Activated gamma-delta T cell treated with anti-CD3 and anti-CD28 coated beads, Interleukin-2, amount 50 U/mL, for 16 hours (primary cell): ENCODE data around the gene NBEAL2.

ENCODE experiments used
- DNase-seq: peaks from one replicate; pipeline ENCODE4 v3.0.0-alpha.2; 2020; ENCODE audit warnings: low read depth

The NBEAL2 gene

GRCh38 chr3:47000198-47000815 is 20.8 kb downstream of the NBEAL2 start:
- no peak for DNase-seq

GRCh38 chr3:47000922-47001730 is 21.7 kb downstream of the NBEAL2 start:
- DNase-seq: no peak

DNA sequence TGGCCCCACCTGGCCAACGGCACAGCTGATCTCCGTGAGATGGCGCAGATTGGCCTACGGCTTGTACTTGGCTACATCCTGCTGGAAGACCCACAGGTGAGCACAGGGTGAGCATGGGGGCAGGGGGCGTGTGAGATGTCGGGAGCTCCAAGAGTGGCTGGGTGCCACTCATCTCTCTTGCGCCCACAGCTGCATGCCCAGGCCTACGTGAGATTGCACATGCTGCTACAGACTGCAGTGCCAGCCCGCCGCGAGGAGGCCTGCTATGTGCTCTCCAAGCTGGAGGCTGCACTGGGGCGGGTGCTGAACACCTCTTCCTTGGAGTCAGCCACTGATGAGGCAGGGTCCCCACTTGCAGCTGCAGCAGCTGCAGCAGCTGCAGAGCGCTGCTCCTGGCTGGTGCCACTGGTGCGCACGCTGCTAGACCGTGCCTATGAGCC is 22.3 kb downstream of the NBEAL2 start:
- no peak for DNase-seq

- no peak for DNase-seq
Observed at GRCh38 chr3:47002171-47003055, 22.9 kb downstream of the NBEAL2 start.

DNA sequence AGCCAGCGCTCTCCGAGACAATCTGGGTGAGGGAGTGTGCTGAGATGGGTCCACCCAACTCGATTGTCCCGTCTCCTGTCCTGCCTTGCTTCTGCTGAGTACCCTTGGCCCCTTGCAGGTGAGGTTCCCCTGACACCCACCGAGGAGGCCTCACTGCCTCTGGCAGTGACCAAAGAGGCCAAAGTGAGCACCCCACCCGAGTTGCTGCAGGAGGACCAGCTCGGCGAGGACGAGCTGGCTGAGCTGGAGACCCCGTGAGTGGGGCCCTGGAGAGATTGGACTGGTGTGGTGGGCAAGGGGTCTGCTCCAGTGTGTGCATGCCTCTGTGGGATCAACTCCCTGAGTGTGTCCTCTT is 23.6 kb downstream of the NBEAL2 start:
- DNase-seq: no peak

GRCh38 chr3:47003461-47004368 is 24.2 kb downstream of the NBEAL2 start:
- no peak for DNase-seq

DNA sequence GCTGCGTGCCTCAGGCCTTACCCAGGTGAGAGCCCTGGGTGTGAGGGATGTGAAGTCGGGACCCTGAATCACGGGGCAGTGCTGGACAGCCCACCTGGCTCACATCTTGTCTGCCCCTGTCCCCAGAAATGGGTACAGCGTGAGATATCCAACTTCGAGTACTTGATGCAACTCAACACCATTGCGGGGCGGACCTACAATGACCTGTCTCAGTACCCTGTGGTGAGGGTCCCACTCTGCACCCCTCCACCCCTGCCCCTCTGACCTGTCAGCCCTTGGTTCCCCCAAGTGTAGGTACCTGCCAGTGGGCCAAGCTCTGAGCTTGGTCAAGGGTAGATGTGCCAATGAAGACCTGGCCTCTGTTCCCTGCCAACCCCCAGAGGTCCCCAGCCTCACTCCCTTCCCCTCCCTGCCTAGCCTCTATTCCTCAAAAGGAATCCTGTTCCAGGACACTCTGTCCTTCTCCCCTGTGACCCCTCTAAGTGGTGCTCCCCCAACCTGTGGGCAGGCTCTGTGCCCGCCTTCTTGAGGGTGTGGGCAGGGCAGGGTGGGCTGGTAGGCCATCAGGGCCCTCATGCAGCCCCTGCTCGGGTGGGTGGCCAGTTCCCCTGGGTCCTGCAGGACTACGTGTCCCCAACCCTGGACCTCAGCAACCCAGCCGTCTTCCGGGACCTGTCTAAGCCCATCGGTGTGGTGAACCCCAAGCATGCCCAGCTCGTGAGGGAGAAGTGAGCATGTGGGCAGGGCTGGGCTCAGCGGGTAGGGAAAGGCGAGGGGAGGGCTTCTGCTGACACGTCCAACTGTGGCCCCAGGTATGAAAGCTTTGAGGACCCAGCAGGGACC is 25.1 kb downstream of the NBEAL2 start:
- DNase-seq: no peak

DNA sequence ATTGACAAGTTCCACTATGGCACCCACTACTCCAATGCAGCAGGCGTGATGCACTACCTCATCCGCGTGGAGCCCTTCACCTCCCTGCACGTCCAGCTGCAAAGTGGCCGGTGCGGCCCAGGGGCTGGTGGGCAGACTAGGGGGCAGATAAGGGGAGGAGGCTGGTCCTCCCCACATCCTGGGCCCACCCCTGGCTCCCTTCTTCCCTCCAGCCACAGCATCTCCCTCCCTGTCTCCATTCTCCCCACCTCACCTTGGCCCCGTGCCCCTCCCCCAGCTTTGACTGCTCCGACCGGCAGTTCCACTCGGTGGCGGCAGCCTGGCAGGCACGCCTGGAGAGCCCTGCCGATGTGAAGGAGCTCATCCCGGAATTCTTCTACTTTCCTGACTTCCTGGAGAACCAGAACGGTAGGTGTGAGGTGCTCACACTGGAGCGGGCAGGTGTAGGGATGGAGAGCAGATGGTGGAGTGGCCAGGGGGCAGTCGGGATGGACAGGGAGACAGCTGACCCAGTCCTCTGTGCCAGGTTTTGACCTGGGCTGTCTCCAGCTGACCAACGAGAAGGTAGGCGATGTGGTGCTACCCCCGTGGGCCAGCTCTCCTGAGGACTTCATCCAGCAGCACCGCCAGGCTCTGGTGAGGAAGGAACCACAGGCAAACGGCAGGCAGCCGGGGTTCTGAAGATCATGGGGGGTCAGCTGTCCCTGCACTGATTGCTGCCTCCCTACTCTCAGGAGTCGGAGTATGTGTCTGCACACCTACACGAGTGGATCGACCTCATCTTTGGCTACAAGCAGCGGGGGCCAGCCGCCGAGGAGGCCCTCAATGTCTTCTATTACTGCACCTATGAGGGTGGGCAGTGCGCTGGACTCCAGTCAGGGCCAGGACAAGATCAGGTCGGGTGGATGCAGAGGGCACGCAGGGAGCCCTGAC is 26.0 kb downstream of the NBEAL2 start:
- no peak for DNase-seq

- no peak for DNase-seq
Observed at GRCh38 chr3:47006145-47006651, 26.7 kb downstream of the NBEAL2 start.

DNA sequence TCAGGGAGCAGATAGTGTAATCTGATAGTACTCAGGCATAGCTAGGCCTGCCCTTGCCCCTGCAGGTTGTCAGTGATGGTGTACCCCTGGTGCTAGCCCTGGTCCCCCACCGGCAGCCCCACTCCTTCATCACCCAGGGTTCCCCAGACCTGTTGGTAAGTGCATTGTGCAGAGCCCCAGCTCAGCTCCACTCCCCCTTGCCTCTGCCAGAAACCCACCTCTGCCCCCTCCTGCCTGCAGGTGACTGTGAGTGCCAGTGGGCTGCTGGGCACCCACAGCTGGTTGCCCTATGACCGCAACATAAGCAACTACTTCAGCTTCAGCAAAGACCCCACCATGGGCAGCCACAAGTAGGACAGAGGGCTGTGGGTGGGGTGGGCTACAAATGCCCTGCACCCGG is 27.5 kb downstream of the NBEAL2 start:
- DNase-seq: no peak

DNA sequence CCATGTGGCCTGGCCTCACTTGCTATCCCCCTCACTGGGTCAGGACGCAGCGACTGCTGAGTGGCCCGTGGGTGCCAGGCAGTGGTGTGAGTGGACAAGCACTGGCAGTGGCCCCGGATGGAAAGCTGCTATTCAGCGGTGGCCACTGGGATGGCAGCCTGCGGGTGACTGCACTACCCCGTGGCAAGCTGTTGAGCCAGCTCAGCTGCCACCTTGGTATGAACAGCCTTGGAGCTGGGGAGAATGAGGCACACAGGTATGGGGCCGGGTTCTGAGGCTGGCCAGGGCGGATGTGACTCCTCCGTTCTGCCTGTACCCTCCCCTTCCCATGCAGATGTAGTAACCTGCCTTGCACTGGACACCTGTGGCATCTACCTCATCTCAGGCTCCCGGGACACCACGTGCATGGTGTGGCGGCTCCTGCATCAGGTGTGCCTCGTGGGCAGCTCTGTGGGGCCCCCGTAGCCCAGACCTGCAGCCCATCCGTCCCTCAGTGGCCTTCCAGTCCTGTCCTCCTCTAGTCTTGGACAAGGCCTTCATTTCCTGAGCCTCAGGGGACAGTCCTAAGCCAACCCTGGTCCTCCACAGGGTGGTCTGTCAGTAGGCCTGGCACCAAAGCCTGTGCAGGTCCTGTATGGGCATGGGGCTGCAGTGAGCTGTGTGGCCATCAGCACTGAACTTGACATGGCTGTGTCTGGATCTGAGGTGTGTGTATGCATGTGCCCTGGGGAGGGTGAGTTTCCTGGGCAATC is 28.2 kb downstream of the NBEAL2 start:
- DNase-seq: no peak

DNA sequence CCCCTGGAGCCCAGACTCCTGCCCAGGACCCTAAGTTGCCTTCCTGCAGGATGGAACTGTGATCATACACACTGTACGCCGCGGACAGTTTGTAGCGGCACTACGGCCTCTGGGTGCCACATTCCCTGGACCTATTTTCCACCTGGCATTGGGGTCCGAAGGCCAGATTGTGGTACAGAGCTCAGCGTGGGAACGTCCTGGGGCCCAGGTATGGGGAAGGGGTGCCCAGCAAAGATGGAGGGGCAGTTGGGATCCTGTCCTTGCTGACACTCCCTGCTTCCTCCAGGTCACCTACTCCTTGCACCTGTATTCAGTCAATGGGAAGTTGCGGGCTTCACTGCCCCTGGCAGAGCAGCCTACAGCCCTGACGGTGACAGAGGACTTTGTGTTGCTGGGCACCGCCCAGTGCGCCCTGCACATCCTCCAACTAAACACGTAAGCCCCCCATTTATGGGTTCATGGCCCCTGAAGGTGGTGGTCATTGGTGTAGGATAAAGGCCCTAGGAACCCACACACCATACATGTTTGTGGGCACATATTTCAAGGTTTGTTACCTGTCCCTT is 28.8 kb downstream of the NBEAL2 start:
- DNase-seq: no peak

GRCh38 chr3:47008851-47009224 is 29.4 kb downstream of the NBEAL2 start:
- no peak for DNase-seq

GRCh38 chr3:47009225-47010110 is 30.0 kb downstream of the NBEAL2 start:
- peak; percentile 58 for DNase-seq

DNA sequence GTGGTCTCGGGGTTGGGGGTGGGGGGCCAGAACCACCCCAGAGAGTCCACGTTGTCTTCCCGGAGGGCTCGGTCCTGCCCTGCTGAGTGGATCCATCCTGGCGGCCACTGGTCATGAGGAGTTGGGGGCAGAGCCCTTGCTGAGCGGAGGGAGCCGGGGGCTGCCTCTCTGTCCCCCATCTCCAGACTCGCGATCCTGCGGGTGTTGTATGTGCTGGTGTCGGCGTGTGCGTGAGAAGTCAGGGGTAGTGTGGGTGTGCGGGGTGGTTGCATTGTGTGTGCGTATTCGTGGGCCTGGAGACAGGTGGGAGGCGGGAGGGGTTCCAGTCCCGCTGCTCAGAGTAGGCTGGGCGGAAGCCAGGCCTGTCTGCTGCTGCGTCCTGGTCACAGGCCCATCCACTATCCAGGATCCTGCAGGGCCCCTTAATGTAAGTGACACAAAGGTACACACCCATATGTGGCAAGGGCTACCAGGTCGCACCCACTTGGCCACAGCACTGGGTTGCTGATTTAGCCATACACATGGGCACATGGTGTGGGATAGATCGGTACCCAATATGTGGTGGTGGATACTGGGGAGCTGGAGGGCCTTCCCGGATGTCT is 30.7 kb downstream of the NBEAL2 start:
- no peak for DNase-seq

GRCh38 chr3:47010910-47011309 is 31.4 kb downstream of the NBEAL2 start:
- DNase-seq: no peak

DNA sequence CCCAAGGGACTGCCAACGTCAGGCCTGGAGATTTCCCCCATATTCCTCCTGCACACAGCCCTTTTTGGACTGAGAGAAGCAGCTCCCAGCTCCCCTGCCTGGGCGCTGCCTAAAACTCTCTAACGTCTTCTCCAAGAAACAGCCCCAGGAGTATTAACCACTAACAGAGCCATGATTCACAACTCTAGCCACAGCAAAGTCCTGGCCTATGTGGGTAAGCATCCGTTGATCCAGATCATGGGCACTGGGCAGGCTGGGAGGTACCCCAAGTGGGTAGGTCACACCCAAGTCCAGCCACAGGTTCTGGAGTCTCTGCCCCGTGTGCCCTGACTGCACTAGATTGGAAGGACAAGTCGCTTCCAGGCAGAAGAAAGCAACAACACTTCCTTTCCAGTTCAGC is 31.9 kb downstream of the NBEAL2 start:
- DNase-seq: no peak
